Gastrocnemius medialis (tissue), 4 donors: ENCODE data around the gene NR1H3. TPM values are rescaled to one million over a fixed set of nuclear protein-coding genes. Genes with fewer than 3 reads are reported as not detected.

Experiments used
- ATAC-seq, 2 donors: fragments of 150-250 bp; one replicate each; pipeline ENCODE4 v1.9.1; 2016
- DNase-seq, 2 donors: peaks; one replicate each; pipeline ENCODE4 v3.0.0-alpha.2; 2019
- H3K27ac ChIP-seq, 4 donors: fragments of 200-600 bp; sonication (generic); 1 replicate in 1 of 4; 2 replicates in 3 of 4; pipeline ENCODE4 v1.5.1; 2016 to 2018; ENCODE audit warnings: mild to moderate bottlenecking in 2 of 4, moderate library complexity in 1 of 4
- H3K27me3 ChIP-seq, 3 donors: fragments of 200-600 bp; sonication (generic) in 2 of 3; 1 replicate in 1 of 3; 2 replicates in 2 of 3; pipeline versions ENCODE4 v1.5.1 to v1.6.0; 2016 to 2019; ENCODE audit warnings: mild to moderate bottlenecking in 1 of 3, moderate library complexity in 1 of 3
- H3K36me3 ChIP-seq, 2 donors: fragments of 200-600 bp; sonication (generic) in 1 of 2; one replicate each; pipeline ENCODE4 v1.5.1; 2017 to 2018
- H3K4me1 ChIP-seq, 2 donors: fragments of 200-600 bp; sonication (generic) in 1 of 2; one replicate each; pipeline ENCODE4 v1.5.1; 2016 to 2017; ENCODE audit warnings: mild to moderate bottlenecking in 2 of 2
- H3K4me3 ChIP-seq, 4 donors: fragments of 200-600 bp; sonication (generic) in 3 of 4; 1 replicate in 1 of 4; 2 replicates in 3 of 4; pipeline ENCODE4 v1.5.1; 2016 to 2019; ENCODE audit warnings: mild to moderate bottlenecking in 2 of 4
- H3K9me3 ChIP-seq, 3 donors: fragments of 200-600 bp; sonication (generic) in 2 of 3; 1 replicate in 1 of 3; 2 replicates in 2 of 3; pipeline ENCODE4 v1.5.1; 2016 to 2019
- CTCF ChIP-seq, 5 experiments: fragments of 450-650 bp in 3 of 5; fragments of 200-600 bp in 2 of 5; sonication (generic) in 2 of 5; IDR thresholded peaks in 4 of 5; conservative IDR thresholded peaks in 1 of 5; 1 replicate in 4 of 5; 2 replicates in 1 of 5; pipeline ENCODE4 v1.5.1; 2016 to 2019; ENCODE audit warnings: antibody characterized with exemption in 5 of 5, mild to moderate bottlenecking in 3 of 5, moderate library complexity in 3 of 5
- POLR2A ChIP-seq, 2 donors: fragments of 450-650 bp; IDR thresholded peaks; one replicate each; pipeline ENCODE4 v1.6.1; 2017; ENCODE audit warnings: antibody characterized with exemption in 2 of 2, mild to moderate bottlenecking in 2 of 2, moderate library complexity in 2 of 2
- in situ Hi-C, 4 donors: fragments of 200-750 bp; cut with MboI; loops; one replicate each; pipeline versions ENCODE4 v1.15.0 to v1.8.0; 2017; ENCODE audit warnings: low sequenced_read_pairs in 4 of 4
- intact Hi-C: fragments of 100-400 bp; cut with DNase I; formaldehyde crosslinking; loops from one replicate; pipeline ENCODE4 v1.15.1; 2023; ENCODE audit warnings: low total_unique reads
- total RNA-seq, 4 donors: library from RNA; depleted of rRNA; stranded (reverse); fragments of >200 nt; gene quantifications; one replicate each; pipeline versions ENCODE4 v1.1.0 to v1.2.3, GENCODE V29; 2016

NR1H3 gene
- total RNA-seq, 4 donors from 2014 or later = 7.9 to 16.3 (median 12.1) TPM

GRCh38 chr11:47278769-47279168 lies 21.0 kb downstream of the NR1H3 start:
- in situ Hi-C loops = no loop called here
- ATAC-seq = no peak

GRCh38 chr11:47280099-47280498 lies 22.3 kb downstream of the NR1H3 start:
- in situ Hi-C loops (no loop called here), intact Hi-C loops (no loop called here)
- Histone ChIP-seq H3K9me3 (no peaks in the 10 kb centered on the region), H3K4me3 (no peak overlapping the region), H3K36me3 (peaks cover 7 to 92% of the 10 kb centered on the region in 2 donors), H3K27ac (peak overlapping the region; percentile 62 to 90 (median 74)), H3K4me1 (peaks cover 0 to 20% of the 10 kb centered on the region in 2 donors), H3K27me3 (no peaks in the 10 kb centered on the region)
- no peak for TF ChIP-seq POLR2A (IDR thresholded peaks at IDR 0.05)
- TF ChIP-seq CTCF (IDR thresholded peaks at IDR 0.05 in 4 of 5, conservative IDR thresholded peaks at IDR 0.05 in 1 of 5) = no peak
- ATAC-seq (peak; percentile 94 to 95), DNase-seq (no peak)

More at GRCh38 chr11:47278769-47279168, 21.0 kb downstream of the NR1H3 start:
- Histone ChIP-seq H3K27ac (peak overlapping the region in 3 of 4 donors; percentile 73 to 90 (median 76)), H3K27me3 (no peaks in the 10 kb centered on the region), H3K4me1 (peaks cover 0 to 27% of the 10 kb centered on the region in 2 donors), H3K36me3 (peaks cover 7 to 87% of the 10 kb centered on the region in 2 donors), H3K9me3 (no peaks in the 10 kb centered on the region), H3K4me3 (no peak overlapping the region)
- no peak for TF ChIP-seq POLR2A (IDR thresholded peaks at IDR 0.05)
- no peak for TF ChIP-seq CTCF (IDR thresholded peaks at IDR 0.05 in 4 of 5, conservative IDR thresholded peaks at IDR 0.05 in 1 of 5)
- DNase-seq = no peak
- intact Hi-C loops = no loop called here

GRCh38 chr11:47280860-47281259 lies 23.1 kb downstream of the NR1H3 start:
- Histone ChIP-seq H3K4me3 (no peak overlapping the region), H3K27me3 (no peaks in the 10 kb centered on the region), H3K27ac (peak overlapping the region; percentile 62 to 90 (median 74)), H3K36me3 (peaks cover 7 to 92% of the 10 kb centered on the region in 2 donors), H3K4me1 (peaks cover 0 to 25% of the 10 kb centered on the region in 2 donors), H3K9me3 (no peaks in the 10 kb centered on the region)
- in situ Hi-C loops (no loop called here), intact Hi-C loops (no loop called here)
- no peak for ATAC-seq
- TF ChIP-seq POLR2A (IDR thresholded peaks at IDR 0.05) (no peak), CTCF (IDR thresholded peaks at IDR 0.05 in 4 of 5, conservative IDR thresholded peaks at IDR 0.05 in 1 of 5) (no peak)
- no peak for DNase-seq

GRCh38 chr11:47282462-47282861 lies 24.7 kb downstream of the NR1H3 start:
- in situ Hi-C loops (no loop called here), intact Hi-C loops (no loop called here)
- TF ChIP-seq CTCF (IDR thresholded peaks at IDR 0.05 in 4 of 5, conservative IDR thresholded peaks at IDR 0.05 in 1 of 5) = no peak
- Histone ChIP-seq H3K36me3 (peaks cover 3 to 86% of the 10 kb centered on the region in 2 donors), H3K9me3 (no peaks in the 10 kb centered on the region), H3K4me1 (peaks cover under 1 to 25% of the 10 kb centered on the region in 2 donors), H3K4me3 (no peak overlapping the region), H3K27me3 (no peaks in the 10 kb centered on the region), H3K27ac (peak overlapping the region in 1 of 4 donors; percentile 23)
- no peak for DNase-seq
- no peak for ATAC-seq

- DNase-seq (no peak), ATAC-seq (no peak)
- intact Hi-C loops (no loop called here), in situ Hi-C loops (no loop called here)
- TF ChIP-seq POLR2A (IDR thresholded peaks at IDR 0.05) = no peak
- no peak for TF ChIP-seq CTCF (IDR thresholded peaks at IDR 0.05 in 4 of 5, conservative IDR thresholded peaks at IDR 0.05 in 1 of 5)
- H3K27me3 ChIP-seq = no peaks in the 10 kb centered on the region
- H3K4me1 ChIP-seq = peaks cover 14 to 34% of the 10 kb centered on the region in 2 donors
- H3K36me3 ChIP-seq = peaks cover 3 to 80% of the 10 kb centered on the region in 2 donors
- H3K4me3 ChIP-seq = no peak overlapping the region
- H3K27ac ChIP-seq = no peak overlapping the region
- H3K9me3 ChIP-seq = no peaks in the 10 kb centered on the region
Observed at GRCh38 chr11:47284151-47284550, 26.4 kb downstream of the NR1H3 start.
